HCT116 (cell line): Measurements from ENCODE around the gene SAMD15. TPM values are rescaled to one million over a fixed set of nuclear protein-coding genes. Genes with fewer than 3 reads are reported as not detected.

ENCODE experiments used
- ATAC-seq: fragments of 200-7000 bp; cut with Tn5 transposase; 2 replicates; pipeline ENCODE4 v1.9.1; 2020; ENCODE audit warnings: mild to moderate bottlenecking, moderate library complexity
- BruUV-seq: library from RNA; stranded (reverse); fragments of 400-500 nt; replicated peaks from 2 replicates; lab custom pipeline; 2021; lab: Mats Ljungman, UMichigan
- CTCF ChIA-PET: fragments of 300-600 bp; sonication (Branson Sonifier 250); formaldehyde crosslinking; loops from one replicate; lab custom pipeline; 2021; ENCODE audit warnings: antibody characterized with exemption; lab: Charles Lee
- POLR2A ChIA-PET: fragments of 300-600, 350-600 bp; sonication (Branson Sonifier 250); formaldehyde crosslinking; loops from one replicate; lab custom pipeline; 2021; ENCODE audit warnings: antibody characterized with exemption; lab: Charles Lee
- RAD21 ChIA-PET, 2 experiments: fragments of 300-600 bp; sonication (Branson Sonifier 250); formaldehyde crosslinking; loops; one replicate each; lab custom pipeline; 2023; ENCODE audit warnings: low total read pairs in 2 of 2; ENCODE audit not compliant: uncharacterized antibody in 2 of 2, unreplicated experiment in 2 of 2, low non-redundant PET in 1 of 2; lab: Charles Lee
- DNase-seq: peaks from one replicate; pipeline ENCODE4 v3.0.0-alpha.2; 2010; ENCODE audit warnings: low read depth, low spot score
- H2AFZ ChIP-seq: fragments of 200-600 bp; shearing (Covaris generic), sonication (generic); 2 replicates; pipeline ENCODE4 v1.6.1; 2017; ENCODE audit warnings: low read depth, mixed run types, mixed read lengths, antibody characterized with exemption, low read length; ENCODE audit not compliant: poor library complexity, severe bottlenecking
- H3K27ac ChIP-seq: 2 replicates; pipeline ENCODE4 v1.5.1; 2012; ENCODE audit warnings: low read depth, low read length
- H3K27me3 ChIP-seq: fragments of 200-600 bp; sonication (generic); 2 replicates; pipeline ENCODE4 v1.6.1; 2016; ENCODE audit warnings: mixed run types, low read length, mixed read lengths; ENCODE audit not compliant: insufficient read depth
- H3K36me3 ChIP-seq, 2 experiments: fragments of 200-500 bp in 1 of 2; fragments of 200-600 bp in 1 of 2; sonication (Bioruptor generic) in 1 of 2; sonication (generic) in 1 of 2; 2 replicates each; pipeline versions ENCODE4 v1.5.1 to v1.6.1; 2014 to 2016; ENCODE audit warnings: low read length in 2 of 2, inconsistent platforms in 1 of 2, mixed read lengths in 1 of 2, mixed run types in 1 of 2; ENCODE audit not compliant: insufficient read depth in 2 of 2, control insufficient read depth in 1 of 2
- H3K4me1 ChIP-seq, 2 experiments: fragments of 200-600 bp in 1 of 2; sonication (generic) in 1 of 2; 2 replicates each; pipeline versions ENCODE4 v1.5.1 to v1.6.1; 2012 to 2017; ENCODE audit warnings: low read length in 2 of 2, inconsistent platforms in 1 of 2, mild to moderate bottlenecking in 1 of 2, mixed read lengths in 1 of 2, mixed run types in 1 of 2, moderate library complexity in 1 of 2; ENCODE audit not compliant: insufficient read depth in 2 of 2, control insufficient read depth in 1 of 2
- H3K4me2 ChIP-seq: fragments of 200-600 bp; sonication (generic); 2 replicates; pipeline ENCODE4 v1.6.1; 2017; ENCODE audit warnings: mixed run types, low read length, mixed read lengths
- H3K4me3 ChIP-seq, 2 experiments: fragments of 200-600 bp in 1 of 2; sonication (generic) in 1 of 2; replicated peaks in 1 of 2; 2 replicates each; pipeline ENCODE4 v1.5.1; 2011 to 2016; ENCODE audit warnings: low read length in 2 of 2, control low read depth in 1 of 2, low read depth in 1 of 2, mild to moderate bottlenecking in 1 of 2, mixed read lengths in 1 of 2, mixed run types in 1 of 2
- H3K79me2 ChIP-seq: fragments of 200-600 bp; sonication (generic); 2 replicates; pipeline ENCODE4 v1.6.1; 2017; ENCODE audit warnings: mild to moderate bottlenecking, mixed run types, low read length, moderate library complexity, mixed read lengths; ENCODE audit not compliant: insufficient read depth
- H3K9ac ChIP-seq: fragments of 200-600 bp; sonication (generic); 2 replicates; pipeline ENCODE4 v1.6.1; 2016; ENCODE audit warnings: low read length, mixed read lengths
- H3K9me2 ChIP-seq: fragments of 200-600 bp; sonication (generic), shearing (Covaris generic); 2 replicates; pipeline ENCODE4 v1.6.1; 2017; ENCODE audit warnings: mixed run types, mild to moderate bottlenecking, moderate library complexity; ENCODE audit not compliant: insufficient read depth
- H3K9me3 ChIP-seq, 2 experiments: fragments of 200-500 bp in 1 of 2; fragments of 200-600 bp in 1 of 2; sonication (Bioruptor generic) in 1 of 2; sonication (generic) in 1 of 2; 2 replicates each; pipeline ENCODE4 v1.6.1; 2014 to 2017; ENCODE audit warnings: low read length in 2 of 2, mixed read lengths in 2 of 2, inconsistent platforms in 1 of 2, low read depth in 1 of 2, mild to moderate bottlenecking in 1 of 2, mixed run types in 1 of 2, moderate library complexity in 1 of 2; ENCODE audit not compliant: control insufficient read depth in 1 of 2, insufficient read depth in 1 of 2
- H4K20me1 ChIP-seq: fragments of 200-600 bp; sonication (generic), shearing (Covaris generic); 2 replicates; pipeline ENCODE4 v1.6.1; 2017; ENCODE audit warnings: mixed run types, mild to moderate bottlenecking, moderate library complexity; ENCODE audit not compliant: insufficient read depth
- CBX3 ChIP-seq: IDR thresholded peaks from 2 replicates; pipeline ENCODE4 v1.6.1; 2012; ENCODE audit warnings: low read depth
- EZH2phosphoT487 ChIP-seq: fragments of 200-600 bp; IDR thresholded peaks from 2 replicates; pipeline ENCODE4 v1.6.1; 2018; ENCODE audit warnings: antibody characterized with exemption, borderline replicate concordance
- FOSL1 ChIP-seq: IDR thresholded peaks from 2 replicates; pipeline ENCODE4 v1.6.1; 2012; ENCODE audit warnings: low read depth
- SP1 ChIP-seq: IDR thresholded peaks from 2 replicates; pipeline ENCODE4 v1.6.1; 2012; ENCODE audit warnings: low read depth
- SRF ChIP-seq: IDR thresholded peaks from 2 replicates; pipeline ENCODE4 v1.6.1; 2012; ENCODE audit warnings: low read depth
- TCF7L2 ChIP-seq: IDR thresholded peaks from 2 replicates; pipeline ENCODE4 v1.7.0; 2011; ENCODE audit warnings: borderline replicate concordance, inconsistent platforms; ENCODE audit not compliant: insufficient read depth, insufficient read length; ENCODE audit errors: extremely low read depth
- YY1 ChIP-seq: IDR thresholded peaks from 2 replicates; pipeline ENCODE4 v1.6.1; 2011; ENCODE audit warnings: low read length, low read depth, moderate library complexity, mild to moderate bottlenecking; ENCODE audit not compliant: insufficient replicate concordance; ENCODE audit errors: extremely low read depth
- ZNF274 ChIP-seq: fragments of 200-500 bp; sonication (Bioruptor generic); IDR thresholded peaks from 2 replicates; pipeline ENCODE4 v1.6.1; 2014; ENCODE audit warnings: mild to moderate bottlenecking, low read depth, low read length, inconsistent platforms
- intact Hi-C: fragments of 100-400 bp; cut with micrococcal nuclease; formaldehyde crosslinking; loops from 2 replicates; pipeline ENCODE4 v1.10.0; 2022
- total RNA-seq: library from RNA; stranded (reverse); gene quantifications from one replicate; pipeline ENCODE4 v1.2.1, GENCODE V29; 2021; ENCODE audit not compliant: unreplicated experiment
- TF ChIP-seq, protein P1 (sequence below), 3 experiments: fragments of 200-600 bp in 1 of 3; sonication (generic) in 1 of 3; IDR thresholded peaks in 2 of 3; conservative IDR thresholded peaks in 1 of 3; 2 replicates each; pipeline ENCODE4 v1.5.1; 2012 to 2017; ENCODE audit warnings: low read depth in 2 of 3, low read length in 2 of 3, antibody characterized with exemption in 1 of 3, borderline replicate concordance in 1 of 3, control low read depth in 1 of 3, mild to moderate bottlenecking in 1 of 3, mixed read lengths in 1 of 3, mixed run types in 1 of 3, moderate library complexity in 1 of 3; ENCODE audit not compliant: insufficient read depth in 1 of 3
- TF ChIP-seq, protein P2 (sequence below): IDR thresholded peaks from 2 replicates; pipeline ENCODE4 v1.6.1; 2012; ENCODE audit warnings: low read depth
- TF ChIP-seq, protein P3 (sequence below): IDR thresholded peaks from 2 replicates; pipeline ENCODE4 v1.6.1; 2011; ENCODE audit warnings: mild to moderate bottlenecking, low read length, moderate library complexity; ENCODE audit not compliant: insufficient replicate concordance; ENCODE audit errors: extremely low read depth
- TF ChIP-seq, protein P4 (sequence below): IDR thresholded peaks from 2 replicates; pipeline ENCODE4 v1.6.1; 2012

Gene SAMD15
- total RNA-seq, 1 experiment from 2014 or later, result 1.9 TPM

DNA sequence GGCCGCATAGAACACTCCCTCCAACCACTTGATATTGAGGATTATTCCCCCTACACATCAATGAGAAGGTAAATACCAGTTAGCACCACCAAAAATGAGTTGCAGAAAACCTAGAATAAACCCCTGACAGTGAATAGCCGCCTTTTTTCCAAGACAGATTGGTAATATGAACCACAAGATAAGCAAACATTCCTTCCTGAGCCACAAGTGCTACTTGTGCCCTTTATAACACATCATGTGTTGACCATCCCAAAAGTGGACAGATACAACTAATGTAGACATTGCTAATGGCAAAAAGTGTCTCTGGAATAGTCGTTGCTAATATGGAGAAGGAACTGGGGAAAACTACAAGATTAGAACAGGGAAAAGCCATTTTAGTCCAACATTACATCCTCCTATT is 28.9 kb downstream of the SAMD15 start:
- H3K27me3 ChIP-seq, result no peaks in the 10 kb centered on the region
- POLR2A ChIA-PET, result no interaction called here
- H3K27ac ChIP-seq, result no peak overlapping the region
- H4K20me1 ChIP-seq, result no peaks in the 10 kb centered on the region
- intact Hi-C loops, result no loop called here
- no peaks in the 10 kb centered on the region for H3K79me2 ChIP-seq
- no peak overlapping the region for H3K4me2 ChIP-seq
- RAD21 ChIA-PET, result no interaction called here
- TF ChIP-seq FOSL1, result no peak
- TF ChIP-seq, protein P1, sequence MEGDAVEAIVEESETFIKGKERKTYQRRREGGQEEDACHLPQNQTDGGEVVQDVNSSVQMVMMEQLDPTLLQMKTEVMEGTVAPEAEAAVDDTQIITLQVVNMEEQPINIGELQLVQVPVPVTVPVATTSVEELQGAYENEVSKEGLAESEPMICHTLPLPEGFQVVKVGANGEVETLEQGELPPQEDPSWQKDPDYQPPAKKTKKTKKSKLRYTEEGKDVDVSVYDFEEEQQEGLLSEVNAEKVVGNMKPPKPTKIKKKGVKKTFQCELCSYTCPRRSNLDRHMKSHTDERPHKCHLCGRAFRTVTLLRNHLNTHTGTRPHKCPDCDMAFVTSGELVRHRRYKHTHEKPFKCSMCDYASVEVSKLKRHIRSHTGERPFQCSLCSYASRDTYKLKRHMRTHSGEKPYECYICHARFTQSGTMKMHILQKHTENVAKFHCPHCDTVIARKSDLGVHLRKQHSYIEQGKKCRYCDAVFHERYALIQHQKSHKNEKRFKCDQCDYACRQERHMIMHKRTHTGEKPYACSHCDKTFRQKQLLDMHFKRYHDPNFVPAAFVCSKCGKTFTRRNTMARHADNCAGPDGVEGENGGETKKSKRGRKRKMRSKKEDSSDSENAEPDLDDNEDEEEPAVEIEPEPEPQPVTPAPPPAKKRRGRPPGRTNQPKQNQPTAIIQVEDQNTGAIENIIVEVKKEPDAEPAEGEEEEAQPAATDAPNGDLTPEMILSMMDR (IDR thresholded peaks at IDR 0.05 in 2 of 3, conservative IDR thresholded peaks at IDR 0.05 in 1 of 3; ENCODE audit: borderline replicate concordance in 1 of 3, insufficient read depth in 1 of 3, low read depth in 2 of 3, low read length in 2 of 3), result no peak
- no peak overlapping the region for H3K4me3 ChIP-seq
- no peaks in the 10 kb centered on the region for H3K9me2 ChIP-seq
- no peaks in the 10 kb centered on the region for H3K4me1 ChIP-seq
- CTCF ChIA-PET, result no interaction called here
- no peak for DNase-seq
- H3K36me3 ChIP-seq, result no peaks in the 10 kb centered on the region
- H3K9ac ChIP-seq, result no peak overlapping the region
- no peak overlapping the region for H2AFZ ChIP-seq
- no TSS peak for BruUV-seq
- ATAC-seq, result no peak
- no peaks in the 10 kb centered on the region for H3K9me3 ChIP-seq

DNA sequence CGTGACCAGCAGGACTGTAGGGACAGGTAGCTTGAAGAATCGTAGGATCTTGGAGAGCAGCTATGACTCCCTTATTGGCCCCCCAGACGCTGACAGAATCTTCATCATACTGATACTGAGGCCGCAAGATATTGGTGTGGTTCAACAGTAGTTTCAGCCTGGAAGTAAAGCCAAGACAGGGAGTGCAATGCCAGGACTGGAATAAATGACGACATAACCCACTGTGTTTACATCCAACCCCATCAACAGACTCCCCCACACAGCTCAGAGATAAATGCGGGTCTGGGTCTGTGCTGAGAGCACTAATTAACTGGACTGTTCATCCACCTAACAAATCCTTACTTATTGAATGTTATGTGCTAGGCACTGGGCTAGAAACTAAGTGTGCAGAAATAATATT is 29.5 kb downstream of the SAMD15 start:
- Histone ChIP-seq H3K27ac (no peak overlapping the region), H2AFZ (no peak overlapping the region), H3K9me2 (no peaks in the 10 kb centered on the region), H3K36me3 (no peaks in the 10 kb centered on the region), H3K4me2 (no peak overlapping the region), H4K20me1 (no peaks in the 10 kb centered on the region), H3K9me3 (no peaks in the 10 kb centered on the region), H3K9ac (no peak overlapping the region), H3K4me1 (no peaks in the 10 kb centered on the region), H3K79me2 (no peaks in the 10 kb centered on the region), H3K27me3 (no peaks in the 10 kb centered on the region), H3K4me3 (no peak overlapping the region)
- BruUV-seq, result no TSS peak
- DNase-seq (no peak), ATAC-seq (no peak)
- intact Hi-C loops, result no loop called here
- RAD21 ChIA-PET, result no interaction called here
- POLR2A ChIA-PET, result no interaction called here
- CTCF ChIA-PET, result no interaction called here
- TF ChIP-seq TCF7L2 (no peak), ZNF274 (no peak), SRF (no peak), SP1 (no peak), CBX3 (no peak), YY1 (no peak), EZH2phosphoT487 (no peak), FOSL1 (no peak)
- TF ChIP-seq, protein P2, sequence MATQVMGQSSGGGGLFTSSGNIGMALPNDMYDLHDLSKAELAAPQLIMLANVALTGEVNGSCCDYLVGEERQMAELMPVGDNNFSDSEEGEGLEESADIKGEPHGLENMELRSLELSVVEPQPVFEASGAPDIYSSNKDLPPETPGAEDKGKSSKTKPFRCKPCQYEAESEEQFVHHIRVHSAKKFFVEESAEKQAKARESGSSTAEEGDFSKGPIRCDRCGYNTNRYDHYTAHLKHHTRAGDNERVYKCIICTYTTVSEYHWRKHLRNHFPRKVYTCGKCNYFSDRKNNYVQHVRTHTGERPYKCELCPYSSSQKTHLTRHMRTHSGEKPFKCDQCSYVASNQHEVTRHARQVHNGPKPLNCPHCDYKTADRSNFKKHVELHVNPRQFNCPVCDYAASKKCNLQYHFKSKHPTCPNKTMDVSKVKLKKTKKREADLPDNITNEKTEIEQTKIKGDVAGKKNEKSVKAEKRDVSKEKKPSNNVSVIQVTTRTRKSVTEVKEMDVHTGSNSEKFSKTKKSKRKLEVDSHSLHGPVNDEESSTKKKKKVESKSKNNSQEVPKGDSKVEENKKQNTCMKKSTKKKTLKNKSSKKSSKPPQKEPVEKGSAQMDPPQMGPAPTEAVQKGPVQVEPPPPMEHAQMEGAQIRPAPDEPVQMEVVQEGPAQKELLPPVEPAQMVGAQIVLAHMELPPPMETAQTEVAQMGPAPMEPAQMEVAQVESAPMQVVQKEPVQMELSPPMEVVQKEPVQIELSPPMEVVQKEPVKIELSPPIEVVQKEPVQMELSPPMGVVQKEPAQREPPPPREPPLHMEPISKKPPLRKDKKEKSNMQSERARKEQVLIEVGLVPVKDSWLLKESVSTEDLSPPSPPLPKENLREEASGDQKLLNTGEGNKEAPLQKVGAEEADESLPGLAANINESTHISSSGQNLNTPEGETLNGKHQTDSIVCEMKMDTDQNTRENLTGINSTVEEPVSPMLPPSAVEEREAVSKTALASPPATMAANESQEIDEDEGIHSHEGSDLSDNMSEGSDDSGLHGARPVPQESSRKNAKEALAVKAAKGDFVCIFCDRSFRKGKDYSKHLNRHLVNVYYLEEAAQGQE, result no peak
- TF ChIP-seq, protein P3, sequence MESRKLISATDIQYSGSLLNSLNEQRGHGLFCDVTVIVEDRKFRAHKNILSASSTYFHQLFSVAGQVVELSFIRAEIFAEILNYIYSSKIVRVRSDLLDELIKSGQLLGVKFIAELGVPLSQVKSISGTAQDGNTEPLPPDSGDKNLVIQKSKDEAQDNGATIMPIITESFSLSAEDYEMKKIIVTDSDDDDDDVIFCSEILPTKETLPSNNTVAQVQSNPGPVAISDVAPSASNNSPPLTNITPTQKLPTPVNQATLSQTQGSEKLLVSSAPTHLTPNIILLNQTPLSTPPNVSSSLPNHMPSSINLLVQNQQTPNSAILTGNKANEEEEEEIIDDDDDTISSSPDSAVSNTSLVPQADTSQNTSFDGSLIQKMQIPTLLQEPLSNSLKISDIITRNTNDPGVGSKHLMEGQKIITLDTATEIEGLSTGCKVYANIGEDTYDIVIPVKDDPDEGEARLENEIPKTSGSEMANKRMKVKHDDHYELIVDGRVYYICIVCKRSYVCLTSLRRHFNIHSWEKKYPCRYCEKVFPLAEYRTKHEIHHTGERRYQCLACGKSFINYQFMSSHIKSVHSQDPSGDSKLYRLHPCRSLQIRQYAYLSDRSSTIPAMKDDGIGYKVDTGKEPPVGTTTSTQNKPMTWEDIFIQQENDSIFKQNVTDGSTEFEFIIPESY, result no peak
- TF ChIP-seq, protein P4, sequence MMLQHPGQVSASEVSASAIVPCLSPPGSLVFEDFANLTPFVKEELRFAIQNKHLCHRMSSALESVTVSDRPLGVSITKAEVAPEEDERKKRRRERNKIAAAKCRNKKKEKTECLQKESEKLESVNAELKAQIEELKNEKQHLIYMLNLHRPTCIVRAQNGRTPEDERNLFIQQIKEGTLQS, result no peak
